ENCODE measurements around the gene CECR2.

Gene CECR2

DNA sequence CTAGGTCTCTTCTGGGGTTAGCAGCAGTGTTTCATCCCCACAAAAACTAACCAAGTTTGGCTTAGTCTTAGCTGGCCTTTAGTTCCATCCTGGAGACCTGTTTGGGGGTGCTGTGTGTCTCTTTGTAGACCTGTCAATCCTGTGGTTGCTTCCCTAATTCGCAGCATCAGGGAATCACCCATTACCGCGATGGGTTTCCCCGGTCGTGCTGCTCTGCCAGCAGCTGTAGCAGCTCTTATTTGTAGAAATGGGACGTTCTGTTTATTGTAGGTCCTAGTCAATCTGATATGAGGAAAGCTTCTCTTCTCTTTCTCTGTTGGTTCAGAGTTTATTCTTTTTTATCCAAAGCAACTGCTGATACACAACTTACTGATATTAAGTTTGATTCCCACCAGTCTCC is 91.6 kb downstream of the CECR2 start:
- H3K79me2 ChIP-seq (ENCODE audit: low read length), result no peaks in the 10 kb centered on the region
- no peaks in the 10 kb centered on the region for H4K20me1 ChIP-seq (ENCODE audit: insufficient read depth, low read length)
- no peaks in the 10 kb centered on the region for H3K36me3 ChIP-seq (replicated peaks; ENCODE audit: insufficient read depth, low read length)
- no peaks in the 10 kb centered on the region for H3K27me3 ChIP-seq (replicated peaks; ENCODE audit: insufficient read depth, low read length)
- no peaks in the 10 kb centered on the region for H3K9me2 ChIP-seq (replicated peaks; ENCODE audit: insufficient read depth, low read length)
- H3K4me2 ChIP-seq (ENCODE audit: low read depth, low read length), result no peak overlapping the region
- no peak for TF ChIP-seq EZH2phosphoT487 (IDR thresholded peaks at IDR 0.05; ENCODE audit: low read length)
- TF ChIP-seq, protein P1, sequence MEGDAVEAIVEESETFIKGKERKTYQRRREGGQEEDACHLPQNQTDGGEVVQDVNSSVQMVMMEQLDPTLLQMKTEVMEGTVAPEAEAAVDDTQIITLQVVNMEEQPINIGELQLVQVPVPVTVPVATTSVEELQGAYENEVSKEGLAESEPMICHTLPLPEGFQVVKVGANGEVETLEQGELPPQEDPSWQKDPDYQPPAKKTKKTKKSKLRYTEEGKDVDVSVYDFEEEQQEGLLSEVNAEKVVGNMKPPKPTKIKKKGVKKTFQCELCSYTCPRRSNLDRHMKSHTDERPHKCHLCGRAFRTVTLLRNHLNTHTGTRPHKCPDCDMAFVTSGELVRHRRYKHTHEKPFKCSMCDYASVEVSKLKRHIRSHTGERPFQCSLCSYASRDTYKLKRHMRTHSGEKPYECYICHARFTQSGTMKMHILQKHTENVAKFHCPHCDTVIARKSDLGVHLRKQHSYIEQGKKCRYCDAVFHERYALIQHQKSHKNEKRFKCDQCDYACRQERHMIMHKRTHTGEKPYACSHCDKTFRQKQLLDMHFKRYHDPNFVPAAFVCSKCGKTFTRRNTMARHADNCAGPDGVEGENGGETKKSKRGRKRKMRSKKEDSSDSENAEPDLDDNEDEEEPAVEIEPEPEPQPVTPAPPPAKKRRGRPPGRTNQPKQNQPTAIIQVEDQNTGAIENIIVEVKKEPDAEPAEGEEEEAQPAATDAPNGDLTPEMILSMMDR (IDR thresholded peaks at IDR 0.05; ENCODE audit: low read length), result no peak
- no peak for TF ChIP-seq EZH2 (optimal IDR thresholded peaks at IDR 0.05; ENCODE audit: low read depth, low read length)
- no peak overlapping the region for H3K4me3 ChIP-seq (ENCODE audit: low read length)
- H3K9ac ChIP-seq (ENCODE audit: low read length), result no peak overlapping the region
- no peak overlapping the region for H3K27ac ChIP-seq (ENCODE audit: low read length)
- no peaks in the 10 kb centered on the region for H3K4me1 ChIP-seq (ENCODE audit: low read length)
- no peaks in the 10 kb centered on the region for H3K9me3 ChIP-seq (replicated peaks; ENCODE audit: insufficient read depth, low read length)
- DNase-seq, result no peak
- no peak overlapping the region for H2AFZ ChIP-seq (ENCODE audit: low read length)
- H3F3A ChIP-seq (ENCODE audit: insufficient read depth, low read length), result no peaks in the 10 kb centered on the region

DNA sequence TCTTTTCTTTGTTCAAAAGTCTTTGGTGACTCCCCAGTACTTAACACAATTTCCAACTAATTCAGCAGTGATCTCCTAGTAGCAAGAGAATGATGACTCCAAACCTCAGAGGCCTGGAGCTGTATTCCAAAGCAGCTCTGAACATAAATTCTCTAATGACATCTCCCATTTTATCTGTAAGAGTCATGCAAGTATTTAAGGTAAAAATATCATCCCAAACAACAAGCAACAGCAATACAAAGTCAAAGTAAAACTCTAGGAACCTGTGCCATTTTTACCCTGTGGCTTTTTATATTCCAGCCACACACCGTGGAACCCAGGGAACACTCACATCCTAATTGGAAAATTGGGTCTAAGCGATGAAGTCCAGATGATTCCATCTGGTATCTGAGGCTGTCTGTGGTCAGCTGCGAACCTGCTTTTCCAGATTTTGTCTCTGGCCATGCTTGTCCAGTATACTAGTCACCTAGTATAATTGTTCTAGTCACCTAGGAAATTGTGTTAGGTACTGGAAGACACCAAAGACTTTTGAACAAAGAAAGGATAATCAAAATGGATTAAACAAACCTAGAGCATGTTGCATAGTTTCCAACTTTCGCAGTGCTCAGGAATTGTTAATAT is 101.7 kb downstream of the CECR2 start:
- no peaks in the 10 kb centered on the region for H3K9me3 ChIP-seq (replicated peaks; ENCODE audit: insufficient read depth, low read length)
- H3K4me1 ChIP-seq (ENCODE audit: low read length), result peaks cover 9% of the 10 kb centered on the region; the same call in 1 of the 2 replicates
- H3F3A ChIP-seq (ENCODE audit: insufficient read depth, low read length), result no peaks in the 10 kb centered on the region
- no peak overlapping the region for H3K4me2 ChIP-seq (ENCODE audit: low read depth, low read length)
- H3K27me3 ChIP-seq (replicated peaks; ENCODE audit: insufficient read depth, low read length), result no peaks in the 10 kb centered on the region
- H3K36me3 ChIP-seq (replicated peaks; ENCODE audit: insufficient read depth, low read length), result no peaks in the 10 kb centered on the region
- no peak overlapping the region for H3K27ac ChIP-seq (ENCODE audit: low read length)
- no peak overlapping the region for H3K9ac ChIP-seq (ENCODE audit: low read length)
- H3K79me2 ChIP-seq (ENCODE audit: low read length), result no peaks in the 10 kb centered on the region
- H4K20me1 ChIP-seq (ENCODE audit: insufficient read depth, low read length), result no peaks in the 10 kb centered on the region
- TF ChIP-seq EZH2phosphoT487 (IDR thresholded peaks at IDR 0.05; ENCODE audit: low read length) (no peak), EZH2 (optimal IDR thresholded peaks at IDR 0.05; ENCODE audit: low read depth, low read length) (no peak)
- TF ChIP-seq, protein P1 (IDR thresholded peaks at IDR 0.05; ENCODE audit: low read length), result no peak
- H3K9me2 ChIP-seq (replicated peaks; ENCODE audit: insufficient read depth, low read length), result no peaks in the 10 kb centered on the region
- no peak for DNase-seq
- H2AFZ ChIP-seq (ENCODE audit: low read length), result no peak overlapping the region
- H3K4me3 ChIP-seq (ENCODE audit: low read length), result no peak overlapping the region

DNA sequence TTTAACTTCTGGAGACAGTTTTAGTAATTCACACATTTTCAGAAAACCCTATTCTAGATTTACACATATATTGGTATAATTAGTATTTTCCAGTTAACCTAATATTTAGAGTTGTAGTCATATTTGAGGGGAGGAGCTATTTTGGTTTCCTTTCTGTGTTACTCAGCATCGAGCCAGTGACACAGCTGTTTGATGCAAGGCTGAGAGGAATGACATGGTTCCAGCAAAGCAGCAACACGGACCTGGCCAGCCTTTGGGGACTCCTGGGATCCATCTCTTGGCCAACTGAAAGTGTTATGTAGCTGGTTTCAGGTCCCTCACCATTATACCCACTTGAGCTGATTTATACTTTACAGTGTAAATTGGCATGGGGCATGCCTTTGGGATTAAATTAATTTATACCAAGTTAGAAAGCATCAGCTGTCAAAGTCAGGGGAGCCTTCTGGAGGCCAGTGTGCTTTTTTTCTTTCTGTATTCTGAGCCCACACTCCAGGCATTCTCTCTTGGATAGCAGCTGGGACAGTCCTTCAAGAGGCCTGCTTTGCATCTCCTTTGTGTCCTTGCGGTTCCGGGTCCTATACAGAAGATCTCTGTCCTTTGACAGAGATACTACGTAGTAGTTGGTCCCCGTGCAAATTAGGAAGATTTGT is 102.8 kb downstream of the CECR2 start:
- H3K4me1 ChIP-seq (ENCODE audit: low read length), result peaks cover 9% of the 10 kb centered on the region; the same call in 1 of the 2 replicates
- no peaks in the 10 kb centered on the region for H3K9me3 ChIP-seq (replicated peaks; ENCODE audit: insufficient read depth, low read length)
- no peaks in the 10 kb centered on the region for H3K9me2 ChIP-seq (replicated peaks; ENCODE audit: insufficient read depth, low read length)
- no peaks in the 10 kb centered on the region for H3K79me2 ChIP-seq (ENCODE audit: low read length)
- no peak overlapping the region for H3K9ac ChIP-seq (ENCODE audit: low read length)
- no peaks in the 10 kb centered on the region for H3F3A ChIP-seq (ENCODE audit: insufficient read depth, low read length)
- TF ChIP-seq EZH2phosphoT487 (IDR thresholded peaks at IDR 0.05; ENCODE audit: low read length) (no peak), EZH2 (optimal IDR thresholded peaks at IDR 0.05; ENCODE audit: low read depth, low read length) (no peak)
- TF ChIP-seq, protein P1 (IDR thresholded peaks at IDR 0.05; ENCODE audit: low read length), result no peak
- H3K4me3 ChIP-seq (ENCODE audit: low read length), result no peak overlapping the region
- H3K27me3 ChIP-seq (replicated peaks; ENCODE audit: insufficient read depth, low read length), result no peaks in the 10 kb centered on the region
- H4K20me1 ChIP-seq (ENCODE audit: insufficient read depth, low read length), result no peaks in the 10 kb centered on the region
- H2AFZ ChIP-seq (ENCODE audit: low read length), result no peak overlapping the region
- H3K4me2 ChIP-seq (ENCODE audit: low read depth, low read length), result no peak overlapping the region
- no peak overlapping the region for H3K27ac ChIP-seq (ENCODE audit: low read length)
- no peaks in the 10 kb centered on the region for H3K36me3 ChIP-seq (replicated peaks; ENCODE audit: insufficient read depth, low read length)
- DNase-seq, result no peak
